Esophagus squamous epithelium (tissue), 4 donors: ENCODE data around the gene IPO11.

ENCODE experiments used
- CTCF ChIP-seq, 6 experiments: fragments of 450-650 bp in 4 of 6; fragments of 200-600 bp in 2 of 6; sonication (generic) in 2 of 6; IDR thresholded peaks; one replicate each; pipeline ENCODE4 v1.5.1; 2016 to 2019; ENCODE audit warnings: antibody characterized with exemption in 6 of 6, mild to moderate bottlenecking in 4 of 6, moderate library complexity in 4 of 6
- POLR2A ChIP-seq, 4 donors: fragments of 450-650 bp; IDR thresholded peaks; one replicate each; pipeline ENCODE4 v1.6.1; 2017; ENCODE audit warnings: antibody characterized with exemption in 4 of 4, mild to moderate bottlenecking in 4 of 4, moderate library complexity in 3 of 4

DNA sequence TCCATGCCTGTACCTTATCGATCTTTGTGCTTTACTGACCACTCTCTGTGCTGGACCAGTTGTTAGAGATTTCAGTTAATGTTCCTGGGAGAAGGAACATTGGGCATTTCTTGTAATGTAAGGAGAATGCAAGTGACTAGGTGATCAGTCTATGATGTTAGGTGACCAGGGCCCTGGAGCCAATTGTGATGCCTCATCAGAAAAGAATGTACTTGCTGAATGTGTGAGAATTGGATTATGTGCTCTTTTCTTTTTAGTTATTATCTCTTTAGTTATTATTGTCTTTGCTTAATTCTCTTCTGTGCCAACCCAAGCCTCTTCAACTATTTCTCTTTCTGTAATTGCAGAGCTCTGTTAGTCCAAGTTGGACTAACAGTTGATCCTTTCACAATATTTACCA is 258.9 kb downstream of the IPO11 start:
- TF ChIP-seq CTCF (IDR thresholded peaks at IDR 0.05) (no peak), POLR2A (IDR thresholded peaks at IDR 0.05) (no peak)
